Subcutaneous adipose tissue (tissue), 4 donors: Measurements from ENCODE around the gene ZNF335. TPM values are rescaled to one million over a fixed set of nuclear protein-coding genes. Genes with fewer than 3 reads are reported as not detected.

Experiments
- total RNA-seq, 4 donors: library from RNA; depleted of rRNA; stranded (reverse); fragments of >200 nt; gene quantifications; one replicate each; pipeline ENCODE4 v1.1.0, GENCODE V29; 2016
- TF ChIP-seq, protein P1 (sequence below): fragments of 450-650 bp; IDR thresholded peaks from one replicate; pipeline ENCODE4 v1.5.1; 2016; ENCODE audit warnings: low read depth, mild to moderate bottlenecking, control low read depth, antibody characterized with exemption, moderate library complexity

Gene ZNF335, protein sequence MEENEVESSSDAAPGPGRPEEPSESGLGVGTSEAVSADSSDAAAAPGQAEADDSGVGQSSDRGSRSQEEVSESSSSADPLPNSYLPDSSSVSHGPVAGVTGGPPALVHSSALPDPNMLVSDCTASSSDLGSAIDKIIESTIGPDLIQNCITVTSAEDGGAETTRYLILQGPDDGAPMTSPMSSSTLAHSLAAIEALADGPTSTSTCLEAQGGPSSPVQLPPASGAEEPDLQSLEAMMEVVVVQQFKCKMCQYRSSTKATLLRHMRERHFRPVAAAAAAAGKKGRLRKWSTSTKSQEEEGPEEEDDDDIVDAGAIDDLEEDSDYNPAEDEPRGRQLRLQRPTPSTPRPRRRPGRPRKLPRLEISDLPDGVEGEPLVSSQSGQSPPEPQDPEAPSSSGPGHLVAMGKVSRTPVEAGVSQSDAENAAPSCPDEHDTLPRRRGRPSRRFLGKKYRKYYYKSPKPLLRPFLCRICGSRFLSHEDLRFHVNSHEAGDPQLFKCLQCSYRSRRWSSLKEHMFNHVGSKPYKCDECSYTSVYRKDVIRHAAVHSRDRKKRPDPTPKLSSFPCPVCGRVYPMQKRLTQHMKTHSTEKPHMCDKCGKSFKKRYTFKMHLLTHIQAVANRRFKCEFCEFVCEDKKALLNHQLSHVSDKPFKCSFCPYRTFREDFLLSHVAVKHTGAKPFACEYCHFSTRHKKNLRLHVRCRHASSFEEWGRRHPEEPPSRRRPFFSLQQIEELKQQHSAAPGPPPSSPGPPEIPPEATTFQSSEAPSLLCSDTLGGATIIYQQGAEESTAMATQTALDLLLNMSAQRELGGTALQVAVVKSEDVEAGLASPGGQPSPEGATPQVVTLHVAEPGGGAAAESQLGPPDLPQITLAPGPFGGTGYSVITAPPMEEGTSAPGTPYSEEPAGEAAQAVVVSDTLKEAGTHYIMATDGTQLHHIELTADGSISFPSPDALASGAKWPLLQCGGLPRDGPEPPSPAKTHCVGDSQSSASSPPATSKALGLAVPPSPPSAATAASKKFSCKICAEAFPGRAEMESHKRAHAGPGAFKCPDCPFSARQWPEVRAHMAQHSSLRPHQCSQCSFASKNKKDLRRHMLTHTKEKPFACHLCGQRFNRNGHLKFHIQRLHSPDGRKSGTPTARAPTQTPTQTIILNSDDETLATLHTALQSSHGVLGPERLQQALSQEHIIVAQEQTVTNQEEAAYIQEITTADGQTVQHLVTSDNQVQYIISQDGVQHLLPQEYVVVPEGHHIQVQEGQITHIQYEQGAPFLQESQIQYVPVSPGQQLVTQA (N-terminal part only)
- 10 to 100 TPM in 3 of 4 donors, 1 to 10 TPM in 1; 9.9 to 21.1 (median 13.7) TPM for total RNA-seq

DNA sequence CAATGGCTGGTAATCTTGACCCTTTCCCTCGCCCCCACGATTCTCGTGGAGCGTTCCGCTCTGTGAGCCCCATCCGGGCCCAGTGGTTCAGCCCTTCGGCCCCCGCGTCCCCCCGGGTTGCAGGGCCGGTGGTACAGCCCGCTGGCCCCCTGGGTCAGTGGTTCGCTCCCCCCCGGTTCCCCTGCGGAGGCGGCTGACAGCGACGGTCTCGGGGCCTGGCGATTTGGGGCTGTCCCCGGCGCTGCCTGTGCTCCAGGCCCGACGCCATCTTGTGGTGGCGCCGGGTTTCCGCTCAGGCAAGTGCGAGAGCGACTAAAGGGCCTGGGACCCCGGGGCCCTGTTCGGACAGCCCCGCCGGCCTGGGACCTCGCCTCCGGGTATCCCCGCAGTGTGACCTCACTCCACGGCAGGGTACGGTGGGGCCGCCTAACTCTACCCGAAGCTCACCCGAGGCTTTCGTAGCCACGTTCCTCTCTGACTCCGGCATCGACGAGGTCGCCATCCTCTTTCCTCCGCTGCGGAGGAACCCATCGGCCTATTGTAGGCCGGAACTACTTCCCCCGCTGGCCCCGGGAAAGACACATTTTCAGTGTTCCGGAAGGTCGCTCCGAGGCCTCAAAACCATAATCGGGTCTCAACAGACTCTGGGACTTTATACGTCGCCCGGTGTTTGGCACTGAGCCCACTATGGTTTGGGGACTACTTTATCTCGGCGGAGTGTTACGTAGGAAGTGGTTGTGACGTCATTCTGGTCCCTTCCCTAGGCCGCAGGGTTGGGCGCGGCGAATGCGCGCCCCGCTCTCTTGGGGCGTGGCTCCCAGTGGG lies at the start of gene ZNF335:
ZNF335 (minus strand) TSS at position 529 of the 825 bp plus-strand sequence. CDS start 793 bp downstream, outside the sequence.
- TF ChIP-seq, protein P1, sequence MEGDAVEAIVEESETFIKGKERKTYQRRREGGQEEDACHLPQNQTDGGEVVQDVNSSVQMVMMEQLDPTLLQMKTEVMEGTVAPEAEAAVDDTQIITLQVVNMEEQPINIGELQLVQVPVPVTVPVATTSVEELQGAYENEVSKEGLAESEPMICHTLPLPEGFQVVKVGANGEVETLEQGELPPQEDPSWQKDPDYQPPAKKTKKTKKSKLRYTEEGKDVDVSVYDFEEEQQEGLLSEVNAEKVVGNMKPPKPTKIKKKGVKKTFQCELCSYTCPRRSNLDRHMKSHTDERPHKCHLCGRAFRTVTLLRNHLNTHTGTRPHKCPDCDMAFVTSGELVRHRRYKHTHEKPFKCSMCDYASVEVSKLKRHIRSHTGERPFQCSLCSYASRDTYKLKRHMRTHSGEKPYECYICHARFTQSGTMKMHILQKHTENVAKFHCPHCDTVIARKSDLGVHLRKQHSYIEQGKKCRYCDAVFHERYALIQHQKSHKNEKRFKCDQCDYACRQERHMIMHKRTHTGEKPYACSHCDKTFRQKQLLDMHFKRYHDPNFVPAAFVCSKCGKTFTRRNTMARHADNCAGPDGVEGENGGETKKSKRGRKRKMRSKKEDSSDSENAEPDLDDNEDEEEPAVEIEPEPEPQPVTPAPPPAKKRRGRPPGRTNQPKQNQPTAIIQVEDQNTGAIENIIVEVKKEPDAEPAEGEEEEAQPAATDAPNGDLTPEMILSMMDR, result no peak

DNA sequence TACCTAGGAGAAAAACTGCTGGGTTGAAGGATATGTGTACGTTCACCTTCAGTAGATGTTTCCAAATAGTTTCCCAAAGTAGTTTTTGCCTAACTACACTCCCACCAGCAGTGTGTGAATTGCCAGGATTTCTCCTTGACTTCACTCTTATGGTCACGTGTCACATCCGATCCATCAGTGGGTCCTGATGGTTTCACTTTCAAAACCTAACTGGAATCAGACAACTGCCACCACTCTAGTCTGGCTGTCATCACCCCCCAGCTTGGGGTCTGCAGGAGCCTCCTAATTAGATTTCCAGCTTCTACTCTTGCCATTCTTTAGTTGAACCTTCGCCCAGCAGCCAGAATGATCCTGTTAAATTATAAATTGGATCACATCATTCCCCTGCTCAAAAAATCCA lies 48.6 kb upstream of the ZNF335 start:
- TF ChIP-seq, protein P1, result no peak

DNA sequence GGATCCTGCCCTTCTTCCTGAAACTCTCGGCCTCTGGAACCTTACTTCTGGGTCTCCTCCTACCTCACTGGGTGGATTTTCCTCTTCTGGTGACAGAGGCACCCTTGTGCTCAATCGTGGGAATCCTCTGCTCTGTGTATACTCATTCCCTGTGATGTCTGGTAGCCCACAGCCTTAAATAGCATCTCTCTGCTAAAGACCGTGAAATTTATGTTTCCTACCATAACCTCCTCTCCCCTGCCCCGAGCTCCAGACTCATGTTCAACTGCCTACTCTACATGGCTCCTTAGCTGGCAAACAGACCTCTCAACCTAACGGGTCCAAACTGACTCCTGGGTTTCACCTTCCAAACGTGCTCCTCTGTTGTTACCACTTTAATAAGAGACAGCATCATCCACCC lies 46.6 kb upstream of the ZNF335 start:
- TF ChIP-seq, protein P1, result no peak

DNA sequence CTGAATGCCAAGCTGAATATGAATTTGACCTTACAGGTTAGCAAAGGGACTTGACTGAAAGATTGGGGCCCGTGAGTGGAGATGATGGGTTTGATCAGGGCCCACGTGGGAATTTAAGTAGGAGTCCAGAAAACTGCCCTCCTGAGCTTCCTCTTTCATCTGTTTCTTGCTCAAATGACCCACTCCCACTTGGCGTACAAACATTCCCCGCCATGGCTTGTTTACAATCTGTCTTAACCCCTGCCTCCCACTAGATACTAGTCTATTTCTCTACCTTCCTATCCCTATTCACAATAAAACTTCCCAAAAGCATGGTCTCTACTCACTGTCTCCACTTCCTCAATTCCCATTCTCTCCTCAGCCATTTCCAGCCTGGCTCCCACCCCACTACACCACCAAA lies 46.1 kb upstream of the ZNF335 start:
- TF ChIP-seq, protein P1, result no peak

DNA sequence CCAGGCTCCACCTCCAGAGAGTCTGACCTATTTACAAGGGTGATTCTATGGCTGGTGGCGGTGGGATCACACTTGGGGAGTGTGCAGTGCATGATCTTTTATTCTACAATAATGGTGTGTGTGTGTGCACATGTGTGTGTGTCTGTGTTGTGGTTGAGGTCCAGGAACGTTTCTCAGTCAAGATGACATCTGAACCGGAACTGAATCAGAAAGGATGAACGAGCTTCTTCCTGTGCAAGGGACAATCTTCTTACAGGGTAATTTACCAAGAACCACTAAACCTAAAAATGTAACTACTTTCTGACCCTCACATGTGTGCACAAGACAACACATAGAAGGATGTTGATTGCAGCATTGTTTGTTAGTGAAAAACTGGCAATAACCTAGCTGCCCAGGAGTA lies 45.3 kb upstream of the ZNF335 start:
- TF ChIP-seq, protein P1, result no peak

DNA sequence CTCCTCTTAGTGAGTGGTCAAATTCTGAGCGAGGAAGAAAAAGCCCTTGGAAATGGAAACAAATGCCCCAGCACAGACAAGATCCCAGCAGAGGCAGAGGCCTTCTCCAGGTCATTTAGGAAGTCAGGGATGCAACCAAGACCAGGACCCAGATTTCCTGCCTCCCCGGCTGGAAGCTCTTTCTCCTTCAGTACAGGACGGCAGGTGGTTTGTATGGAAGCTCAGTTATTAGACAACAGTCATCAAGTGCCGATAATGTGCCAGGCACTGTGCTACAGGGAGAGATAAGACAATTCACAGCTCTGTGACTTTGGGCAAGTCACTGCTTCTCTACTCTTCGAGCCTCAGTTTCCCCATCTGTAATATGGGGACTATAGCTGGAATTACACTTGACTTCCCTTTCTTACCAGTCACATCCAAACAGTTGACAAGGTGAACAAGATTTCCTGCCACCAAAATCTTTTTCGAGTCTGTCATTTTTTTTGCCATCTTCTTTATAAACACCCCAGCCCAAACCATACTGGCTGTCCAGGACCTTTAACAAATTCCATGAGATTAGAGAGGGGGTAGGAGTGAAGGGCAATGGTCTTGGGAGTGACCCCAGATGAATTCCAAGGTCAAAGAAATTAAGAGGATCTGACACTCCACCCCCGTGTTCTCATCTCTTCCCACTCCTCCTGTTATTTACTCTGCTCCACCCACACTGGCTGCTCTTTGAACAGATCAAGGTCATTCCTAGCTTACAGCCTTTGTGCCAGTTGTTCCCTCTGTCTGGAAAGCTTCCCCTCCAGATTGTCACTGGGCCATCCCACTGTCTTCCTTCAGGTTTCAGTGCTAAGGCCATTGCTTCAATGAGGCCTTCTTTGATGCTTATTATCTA lies 42.8 kb upstream of the ZNF335 start:
- TF ChIP-seq, protein P1, result no peak
